K562 (cell line): ENCODE data around the gene CRYBA4. TPM values are rescaled to one million over a fixed set of nuclear protein-coding genes. Genes with fewer than 3 reads are reported as not detected.

Source experiments
- CBFB ChIP-seq: sonication (generic); formaldehyde crosslinking; IDR thresholded peaks from 2 replicates; pipeline ENCODE4 v1.4.0; 2020; ENCODE audit warnings: mild to moderate bottlenecking, missing genetic modification reagents
- CREB3L1 ChIP-seq: fragments of 450-650 bp; IDR thresholded peaks from 2 replicates; pipeline ENCODE4 v1.6.1; 2014; ENCODE audit warnings: low read depth, mild to moderate bottlenecking, moderate library complexity, borderline replicate concordance
- CSDE1 ChIP-seq, 2 experiments: fragments of 450-650 bp; IDR thresholded peaks; 2 replicates each; pipeline ENCODE4 v1.6.1; 2016; ENCODE audit warnings: mild to moderate bottlenecking in 1 of 2
- DACH1 ChIP-seq: fragments of 450-650 bp; IDR thresholded peaks from 2 replicates; pipeline ENCODE4 v1.6.1; 2018; ENCODE audit not compliant: partially characterized antibody
- DDX20 ChIP-seq: fragments of 450-650 bp; IDR thresholded peaks from 2 replicates; pipeline ENCODE4 v1.6.1; 2016; ENCODE audit warnings: missing genetic modification characterization, low read depth, mild to moderate bottlenecking, missing compliant biosample characterization, moderate library complexity
- FOXA1 ChIP-seq: fragments of 450-650 bp; IDR thresholded peaks from 2 replicates; pipeline ENCODE4 v1.6.1; 2016; ENCODE audit warnings: mild to moderate bottlenecking, borderline replicate concordance
- FOXP1 ChIP-seq: sonication (generic); formaldehyde crosslinking; IDR thresholded peaks from 2 replicates; pipeline ENCODE4 v1.8.0; 2022; ENCODE audit warnings: mild to moderate bottlenecking, missing genetic modification reagents
- KDM5B ChIP-seq: fragments of 200-600 bp; sonication (generic); IDR thresholded peaks from 2 replicates; pipeline ENCODE4 v1.6.1; 2012; ENCODE audit warnings: low read depth, mild to moderate bottlenecking, moderate library complexity, low read length, control low read depth, inconsistent platforms; ENCODE audit not compliant: insufficient replicate concordance
- MECOM ChIP-seq: fragments of 250-450 bp; sonication (Bioruptor Pico); IDR thresholded peaks from 2 replicates; pipeline ENCODE4 v1.8.0; 2022; ENCODE audit warnings: inconsistent platforms
- NR2C2 ChIP-seq, 2 experiments: fragments of 200-800 bp in 1 of 2; sonication (Bioruptor generic) in 1 of 2; sonication (generic) in 1 of 2; formaldehyde crosslinking in 1 of 2; IDR thresholded peaks; 2 replicates each; pipeline versions ENCODE4 v1.6.1 to v1.8.0; 2016 to 2022; ENCODE audit warnings: mild to moderate bottlenecking in 1 of 2, missing compliant biosample characterization in 1 of 2, missing genetic modification characterization in 1 of 2, missing genetic modification reagents in 1 of 2
- NRF1 ChIP-seq, 2 experiments: fragments of 450-650 bp; IDR thresholded peaks in 1 of 2; conservative IDR thresholded peaks in 1 of 2; 2 replicates each; pipeline ENCODE4 v1.6.1; 2014; ENCODE audit warnings: mild to moderate bottlenecking in 2 of 2
- PRDM10 ChIP-seq: fragments of 450-650 bp; IDR thresholded peaks from 2 replicates; pipeline ENCODE4 v1.6.1; 2018; ENCODE audit not compliant: partially characterized antibody
- SMARCA5 ChIP-seq: fragments of 450-650 bp; IDR thresholded peaks from 2 replicates; pipeline ENCODE4 v1.6.1; 2016
- STAT6 ChIP-seq: sonication (generic); formaldehyde crosslinking; IDR thresholded peaks from 2 replicates; pipeline ENCODE4 v1.8.1; 2023; ENCODE audit warnings: mild to moderate bottlenecking, missing genetic modification reagents
- TGIF2 ChIP-seq: sonication (generic); formaldehyde crosslinking; IDR thresholded peaks from 2 replicates; pipeline ENCODE4 v1.8.1; 2022; ENCODE audit warnings: mild to moderate bottlenecking, missing genetic modification reagents, moderate library complexity
- ZBTB43 ChIP-seq: sonication (generic); formaldehyde crosslinking; IDR thresholded peaks from 2 replicates; pipeline ENCODE4 v1.8.0; 2023; ENCODE audit warnings: mild to moderate bottlenecking, missing genetic modification reagents
- ZKSCAN3 ChIP-seq: fragments of 250-450 bp; sonication (Bioruptor Pico); IDR thresholded peaks from 2 replicates; pipeline ENCODE4 v1.4.0; 2020
- ZNF75A ChIP-seq: fragments of 450-650 bp; formaldehyde crosslinking; IDR thresholded peaks from 2 replicates; pipeline ENCODE4 v1.4.0; 2020; ENCODE audit warnings: mild to moderate bottlenecking
- ZNF785 ChIP-seq: fragments of 250-450 bp; sonication (Bioruptor Pico); IDR thresholded peaks from 2 replicates; pipeline ENCODE4 v1.4.0; 2020; ENCODE audit warnings: mild to moderate bottlenecking
- polyA plus RNA-seq, 8 experiments: library from polyadenylated mRNA; depleted of rRNA in 4 of 8; stranded (reverse) in 5 of 8; unstranded in 3 of 8; fragments of >200 nt; fragmentation: Nextera tagmentation in 2 of 8; fragmentation: Illumina TruSeq in 1 of 8; extraction: Ambion mirVana in 2 of 8; extraction: Trizol in 1 of 8; gene quantifications; 2 replicates each; pipeline versions ENCODE4 v1.2.1 to v1.2.3, GENCODE V29; 2011 to 2014; ENCODE audit warnings: inconsistent platforms in 1 of 8, missing spikeins in 1 of 8
- total RNA-seq, 7 experiments: library from RNA; depleted of rRNA in 6 of 7; stranded (reverse); fragments of >200 nt in 6 of 7; fragmentation: Illumina TruSeq in 2 of 7; extraction: Trizol in 2 of 7; gene quantifications; 2 replicates each; pipeline versions ENCODE4 v1.2.1 to v1.2.3, GENCODE V29; 2011 to 2021; ENCODE audit warnings: low replicate concordance in 1 of 7

CRYBA4 gene
- total and polyA plus RNA-seq, 9 of the 15 experiments (the other 6 are each of a cell fraction or from before 2014, with no cell fraction given), result 0.59 to 3.3 (median 1.6) TPM

- TF ChIP-seq PRDM10 (peak; percentile 67), CSDE1 (IDR thresholded peaks at IDR 0.05) (no peak), MECOM (CRISPR knock-in tag) (no peak), NRF1 (conservative IDR thresholded peaks at IDR 0.05 in 1 of 2, IDR thresholded peaks at IDR 0.05 in 1 of 2) (peak in 1 of 2 experiments; percentile 13; a peak in 1 of 4 replicates), DDX20 (tag) (no peak), CREB3L1 (peak; percentile 57; the same call in 1 of the 2 replicates), ZBTB43 (CRISPR knock-in tag) (no peak), SMARCA5 (no peak), NR2C2 (CRISPR knock-in tag; IDR thresholded peaks at IDR 0.05) (no peak), NR2C2 (tag; IDR thresholded peaks at IDR 0.05) (peak; percentile 82), FOXP1 (no peak), STAT6 (no peak), ZNF75A (CRISPR knock-in tag) (no peak), ZNF785 (no peak), FOXA1 (no peak), DACH1 (no peak), KDM5B (peak; percentile 45), TGIF2 (CRISPR knock-in tag) (no peak), ZKSCAN3 (CRISPR knock-in tag) (no peak), CBFB (CRISPR knock-in tag) (no peak)
These were observed 51.1 kb downstream of the CRYBA4 start (continued) for GRCh38 chr22:26672590-26673468.
